Measurements from ENCODE around the gene ADI1. TPM values are rescaled to one million over a fixed set of nuclear protein-coding genes. Genes with fewer than 3 reads are reported as not detected.
A peak's percentile ranks its signal among the peaks of the same experiment; 100 is the strongest.
"Not testable (repeated sequence)": the region's sequence is repeated elsewhere in the genome, so short reads cannot be mapped to it uniquely, and the experiment has no call there.

ADI1 gene
- total and polyA plus RNA-seq, 7 experiments from 2014 or later, result 26.4 to 73.3 (median 39.6) TPM

DNA sequence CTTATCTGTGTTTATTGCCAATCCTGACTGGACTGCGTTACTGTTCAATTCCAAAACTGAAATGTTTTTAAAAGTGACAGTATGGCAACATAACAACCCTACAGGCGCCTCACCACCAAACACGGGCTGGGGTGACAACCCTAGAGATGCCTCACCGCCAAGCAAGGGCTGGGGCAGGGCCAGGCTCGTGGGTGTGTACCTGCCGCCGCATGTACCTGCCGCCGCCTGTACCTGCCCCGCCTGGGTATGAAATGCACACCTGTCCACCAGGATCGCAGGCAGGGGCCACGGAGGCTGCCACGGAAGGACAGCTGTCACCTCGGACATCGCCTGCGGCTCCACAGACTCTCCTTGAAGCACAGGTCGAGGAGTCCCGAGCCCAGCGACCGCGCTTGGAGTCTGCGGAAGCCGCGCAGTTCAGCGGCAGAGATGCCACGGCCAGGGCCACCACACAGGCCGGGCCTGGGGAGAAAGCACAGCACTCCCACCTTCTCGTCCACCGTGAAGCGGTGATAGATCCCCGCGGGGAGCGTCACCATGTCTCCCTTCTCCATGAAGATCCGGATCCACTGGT, 18.9 kb downstream of the ADI1 start:
- H3K9me3 ChIP-seq (ENCODE audit: control insufficient read depth in 2 of 3, low read length in 3 of 3), result no peaks in the 10 kb centered on the region
- peaks cover 23 to 78% (median 57%) of the 10 kb centered on the region in 5 donors for H3K36me3 Mint-ChIP-seq
- no peaks in the 10 kb centered on the region for H3K4me1 ChIP-seq (ENCODE audit: control insufficient read depth in 2 of 2, insufficient read depth in 2 of 2, low read length in 2 of 2)
- no peaks in the 10 kb centered on the region for H3K27me3 Mint-ChIP-seq
- ATAC-seq (no peak), DNase-seq (no peak)
- H3K4me3 Mint-ChIP-seq, result no peak overlapping the region
- peaks cover 0 to 2% (median 0%) of the 10 kb centered on the region in 11 donors for H3K9me3 Mint-ChIP-seq
- POLR2A ChIA-PET, result no interaction called here
- H3K27ac ChIP-seq (ENCODE audit: low read depth, low read length), result no peak overlapping the region
- H3K4me1 Mint-ChIP-seq, result peaks cover 0 to 15% (median 6%) of the 10 kb centered on the region in 7 donors
- H3K27ac Mint-ChIP-seq, result peak overlapping the region in 1 of 9 donors; percentile 43
- H3K36me3 ChIP-seq (ENCODE audit: control insufficient read depth in 2 of 3, insufficient read depth in 3 of 3, low read length in 3 of 3), result peaks cover 0 to 79% (median 15%) of the 10 kb centered on the region in 3 experiments
- H3K27me3 ChIP-seq (ENCODE audit: control insufficient read depth in 2 of 2, insufficient read depth in 2 of 2, low read length in 2 of 2), result no peaks in the 10 kb centered on the region
- CTCF ChIA-PET, result no interaction called here
- intact Hi-C loops (cut with micrococcal nuclease), result no loop called here
- no peak overlapping the region for H3K4me3 ChIP-seq (ENCODE audit: low read length)

DNA sequence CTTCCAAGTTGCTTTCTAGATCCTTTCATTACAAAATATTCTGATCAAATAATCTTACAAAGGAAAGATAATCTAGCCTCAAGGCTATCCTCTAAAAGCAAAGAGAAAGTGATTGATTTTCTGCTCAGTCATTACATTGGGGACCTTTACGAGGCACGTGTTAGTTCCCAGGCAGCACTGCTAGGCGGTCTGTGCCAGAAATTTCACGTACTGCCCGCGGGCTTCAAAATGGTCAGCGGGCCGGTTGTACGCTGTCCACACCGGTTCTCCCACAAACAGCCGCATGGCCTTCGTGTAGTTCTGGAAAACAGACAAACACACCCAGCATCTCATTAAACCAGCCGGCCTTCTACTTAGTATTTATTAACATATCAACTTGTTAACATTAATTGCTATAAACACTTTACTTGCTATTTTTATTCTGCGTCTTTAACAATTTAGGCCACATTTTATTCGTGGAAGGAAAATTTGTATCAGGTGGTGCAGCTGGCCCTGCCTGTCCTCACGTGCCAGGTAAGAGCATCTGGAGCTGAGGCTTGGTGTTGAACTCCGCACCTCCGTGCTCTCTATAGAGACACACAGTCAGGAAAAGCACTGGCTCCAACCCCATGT, 20.4 kb downstream of the ADI1 start:
- POLR2A ChIA-PET, result no interaction called here
- H3K36me3 ChIP-seq (ENCODE audit: control insufficient read depth in 2 of 3, insufficient read depth in 3 of 3, low read length in 3 of 3), result peaks cover 0 to 71% (median 15%) of the 10 kb centered on the region in 3 experiments
- Mint-ChIP-seq H3K27ac (no peak overlapping the region), H3K4me3 (no peak overlapping the region), H3K4me1 (peaks cover 0 to 8% (median 2%) of the 10 kb centered on the region in 7 donors), H3K27me3 (no peaks in the 10 kb centered on the region), H3K9me3 (peaks cover 0 to 2% (median 0%) of the 10 kb centered on the region in 11 donors), H3K36me3 (peaks cover 13 to 70% (median 44%) of the 10 kb centered on the region in 5 donors)
- CTCF ChIA-PET, result no interaction called here
- H3K27ac ChIP-seq (ENCODE audit: low read depth, low read length), result no peak overlapping the region
- no peak overlapping the region for H3K4me3 ChIP-seq (ENCODE audit: low read length)
- no peaks in the 10 kb centered on the region for H3K9me3 ChIP-seq (ENCODE audit: control insufficient read depth in 2 of 3, low read length in 3 of 3)
- H3K27me3 ChIP-seq (ENCODE audit: control insufficient read depth in 2 of 2, insufficient read depth in 2 of 2, low read length in 2 of 2), result no peaks in the 10 kb centered on the region
- intact Hi-C loops (cut with micrococcal nuclease), result no loop called here
- DNase-seq, result no peak
- ATAC-seq, result no peak
- no peaks in the 10 kb centered on the region for H3K4me1 ChIP-seq (ENCODE audit: control insufficient read depth in 2 of 2, insufficient read depth in 2 of 2, low read length in 2 of 2)

DNA sequence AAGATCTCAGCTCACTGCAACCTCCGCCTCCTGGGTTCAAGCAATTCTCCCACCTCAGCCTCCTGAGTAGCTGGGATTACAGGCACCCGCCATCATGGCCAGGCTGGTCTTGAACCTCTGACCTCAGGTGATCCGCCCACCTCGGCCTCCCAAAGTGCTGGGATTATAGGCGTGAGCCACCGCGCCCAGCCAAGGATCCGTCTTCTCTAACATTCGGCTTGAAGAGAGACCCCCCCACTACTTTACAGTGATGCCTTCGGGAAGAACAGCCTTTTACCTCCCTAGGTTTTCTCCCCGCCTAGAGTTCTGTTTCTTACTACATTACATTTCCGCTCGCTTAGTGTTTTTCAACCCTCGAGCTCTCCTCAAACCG, 22.6 kb downstream of the ADI1 start:
- H3K27ac ChIP-seq (ENCODE audit: low read depth, low read length); H3K27ac Mint-ChIP-seq; CTCF ChIA-PET; H3K4me3 ChIP-seq (ENCODE audit: low read length); H3K27me3 ChIP-seq (ENCODE audit: control insufficient read depth in 2 of 2, insufficient read depth in 2 of 2, low read length in 2 of 2); H3K9me3 Mint-ChIP-seq; POLR2A ChIA-PET; DNase-seq; H3K4me1 ChIP-seq (ENCODE audit: control insufficient read depth in 2 of 2, insufficient read depth in 2 of 2, low read length in 2 of 2); H3K9me3 ChIP-seq (ENCODE audit: control insufficient read depth in 2 of 3, low read length in 3 of 3); H3K4me1 Mint-ChIP-seq; H3K27me3 Mint-ChIP-seq; ATAC-seq; intact Hi-C loops (cut with micrococcal nuclease); H3K4me3 Mint-ChIP-seq: not testable (repeated sequence)
- peaks cover 0 to 55% (median 36%) of the 10 kb centered on the region in 5 donors for H3K36me3 Mint-ChIP-seq
- peaks cover 0 to 57% (median 15%) of the 10 kb centered on the region in 3 experiments for H3K36me3 ChIP-seq (ENCODE audit: control insufficient read depth in 2 of 3, insufficient read depth in 3 of 3, low read length in 3 of 3)

DNA sequence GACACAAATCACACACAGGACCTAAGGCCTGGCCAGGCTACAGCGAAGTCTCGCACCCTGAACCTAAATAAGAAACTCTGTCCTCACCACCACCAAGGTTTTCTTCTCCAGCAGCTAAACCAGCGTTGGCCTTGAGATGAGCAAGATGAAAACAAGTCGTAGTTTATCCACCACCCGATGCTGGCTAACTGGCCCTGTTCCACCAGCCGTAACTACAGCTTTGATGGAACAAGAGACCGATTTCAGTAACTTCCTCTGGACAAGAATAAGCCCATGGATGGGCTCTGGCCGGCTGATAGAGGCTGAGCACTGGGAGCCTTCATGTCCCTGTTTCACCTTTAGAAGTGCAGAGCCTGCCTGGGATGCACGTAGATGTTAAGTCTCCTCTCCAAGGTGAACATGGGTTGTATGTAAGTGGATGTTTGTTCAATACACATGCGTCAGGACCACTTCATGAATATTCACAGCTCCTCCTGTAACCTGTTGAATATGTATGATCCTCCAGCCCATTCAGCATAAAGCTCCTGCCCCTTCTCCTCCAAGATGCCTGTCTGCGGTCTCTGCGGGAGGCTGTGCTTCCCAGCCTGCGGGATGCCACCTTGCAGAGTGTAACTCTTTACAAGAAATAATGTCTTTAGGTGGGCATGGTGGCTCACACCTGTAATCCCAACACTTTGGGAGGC, 24.2 kb downstream of the ADI1 start:
- POLR2A ChIA-PET, result no interaction called here
- Histone ChIP-seq H3K27me3 (ENCODE audit: control insufficient read depth in 2 of 2, insufficient read depth in 2 of 2, low read length in 2 of 2) (no peaks in the 10 kb centered on the region), H3K27ac (ENCODE audit: low read depth, low read length) (no peak overlapping the region), H3K4me1 (ENCODE audit: control insufficient read depth in 2 of 2, insufficient read depth in 2 of 2, low read length in 2 of 2) (no peaks in the 10 kb centered on the region), H3K4me3 (ENCODE audit: low read length) (no peak overlapping the region), H3K36me3 (ENCODE audit: control insufficient read depth in 2 of 3, insufficient read depth in 3 of 3, low read length in 3 of 3) (peaks cover 0 to 43% (median 9%) of the 10 kb centered on the region in 3 experiments), H3K9me3 (ENCODE audit: control insufficient read depth in 2 of 3, low read length in 3 of 3) (no peaks in the 10 kb centered on the region)
- Mint-ChIP-seq H3K4me1 (peaks cover 0 to 4% (median 0%) of the 10 kb centered on the region in 7 donors), H3K27ac (no peak overlapping the region), H3K27me3 (no peaks in the 10 kb centered on the region), H3K9me3 (no peaks in the 10 kb centered on the region), H3K36me3 (peaks cover 0 to 47% (median 30%) of the 10 kb centered on the region in 5 donors), H3K4me3 (no peak overlapping the region)
- intact Hi-C loops (cut with micrococcal nuclease), result no loop called here
- DNase-seq, result no peak
- ATAC-seq, result no peak
- CTCF ChIA-PET, result no interaction called here

DNA sequence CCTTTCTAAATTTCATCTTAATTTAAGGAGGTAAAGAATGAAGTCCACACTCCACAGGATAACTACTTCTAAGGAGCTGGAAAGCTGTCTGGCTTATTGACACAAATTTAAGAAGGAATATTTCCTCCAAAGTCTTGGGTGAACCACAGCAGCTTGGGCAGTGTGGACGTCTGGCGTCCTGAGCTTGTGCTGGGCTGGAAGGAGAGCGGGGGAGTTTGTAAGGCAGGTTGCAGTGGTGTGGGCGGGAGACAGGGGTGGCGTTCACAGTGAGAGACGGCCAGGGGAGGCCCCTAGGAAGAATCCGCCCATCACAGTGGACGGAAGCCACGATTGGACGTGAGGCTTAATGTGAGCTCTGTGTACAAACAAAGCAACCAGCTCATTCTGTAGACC, 25.7 kb downstream of the ADI1 start:
- POLR2A ChIA-PET, result no interaction called here
- Histone ChIP-seq H3K9me3 (ENCODE audit: control insufficient read depth in 2 of 3, low read length in 3 of 3) (no peaks in the 10 kb centered on the region), H3K4me1 (ENCODE audit: control insufficient read depth in 2 of 2, insufficient read depth in 2 of 2, low read length in 2 of 2) (no peaks in the 10 kb centered on the region), H3K4me3 (ENCODE audit: low read length) (no peak overlapping the region), H3K27me3 (ENCODE audit: control insufficient read depth in 2 of 2, insufficient read depth in 2 of 2, low read length in 2 of 2) (no peaks in the 10 kb centered on the region), H3K27ac (ENCODE audit: low read depth, low read length) (no peak overlapping the region), H3K36me3 (ENCODE audit: control insufficient read depth in 2 of 3, insufficient read depth in 3 of 3, low read length in 3 of 3) (peaks cover 0 to 28% (median 6%) of the 10 kb centered on the region in 3 experiments)
- no peak for ATAC-seq
- H3K27ac Mint-ChIP-seq, result peak overlapping the region in 1 of 9 donors; percentile 41
- no peaks in the 10 kb centered on the region for H3K27me3 Mint-ChIP-seq
- peaks cover 0 to 33% (median 22%) of the 10 kb centered on the region in 5 donors for H3K36me3 Mint-ChIP-seq
- intact Hi-C loops (cut with micrococcal nuclease), result no loop called here
- H3K4me1 Mint-ChIP-seq, result peaks cover 0 to 4% (median 0%) of the 10 kb centered on the region in 7 donors
- CTCF ChIA-PET, result interaction anchor here (1.1 kb wide), 1 partner anchor 71 kb away, joined by 3 read pairs; no protein-coding TSS in a partner anchor
- H3K9me3 Mint-ChIP-seq, result no peaks in the 10 kb centered on the region
- no peak for DNase-seq
- H3K4me3 Mint-ChIP-seq, result peak overlapping the region in 1 of 10 donors; percentile 19

DNA sequence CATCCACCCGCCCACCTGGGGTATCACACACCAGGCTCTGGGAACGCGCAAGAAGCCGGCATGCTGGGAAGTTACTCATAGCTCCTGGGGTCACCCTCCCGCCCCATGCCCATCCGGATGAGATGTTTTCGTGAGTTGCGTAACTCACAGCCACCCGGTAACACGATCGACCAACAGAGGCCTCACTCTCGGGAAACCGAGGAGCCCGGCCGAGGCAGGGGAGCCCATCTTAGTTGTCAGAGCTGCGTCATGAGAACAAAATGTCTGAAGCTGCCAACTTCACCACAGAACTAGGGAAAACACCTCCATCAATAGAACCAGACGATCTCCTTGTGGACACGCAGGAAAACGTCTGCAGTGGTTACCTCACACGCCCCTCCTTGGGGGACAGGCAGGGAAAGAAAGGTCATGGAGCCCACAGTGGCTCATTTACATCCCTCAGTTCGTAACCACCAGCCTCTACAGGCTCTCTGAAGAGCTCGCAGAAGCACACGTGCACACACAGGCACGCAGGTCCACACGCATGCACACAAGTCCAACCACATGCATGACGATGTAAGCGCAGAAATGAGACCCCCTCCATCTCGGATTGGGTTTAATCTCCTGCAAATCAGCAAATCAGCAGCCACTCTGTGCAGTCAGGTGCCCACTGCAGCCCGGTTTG, 26.2 kb downstream of the ADI1 start:
- Histone ChIP-seq H3K27me3 (ENCODE audit: control insufficient read depth in 2 of 2, insufficient read depth in 2 of 2, low read length in 2 of 2) (no peaks in the 10 kb centered on the region), H3K36me3 (ENCODE audit: control insufficient read depth in 2 of 3, insufficient read depth in 3 of 3, low read length in 3 of 3) (peaks cover 0 to 23% (median 3%) of the 10 kb centered on the region in 3 experiments), H3K9me3 (ENCODE audit: control insufficient read depth in 2 of 3, low read length in 3 of 3) (no peaks in the 10 kb centered on the region), H3K4me3 (ENCODE audit: low read length) (no peak overlapping the region), H3K4me1 (ENCODE audit: control insufficient read depth in 2 of 2, insufficient read depth in 2 of 2, low read length in 2 of 2) (no peaks in the 10 kb centered on the region), H3K27ac (ENCODE audit: low read depth, low read length) (no peak overlapping the region)
- H3K27me3 Mint-ChIP-seq, result no peaks in the 10 kb centered on the region
- POLR2A ChIA-PET, result no interaction called here
- no peak for ATAC-seq
- H3K4me1 Mint-ChIP-seq, result peaks cover 0 to 4% (median 0%) of the 10 kb centered on the region in 7 donors
- H3K4me3 Mint-ChIP-seq, result no peak overlapping the region
- peak overlapping the region in 1 of 9 donors; percentile 41 for H3K27ac Mint-ChIP-seq
- CTCF ChIA-PET, result interaction anchor here (1.1 kb wide), 1 partner anchor 70 kb away, joined by 3 read pairs; no protein-coding TSS in a partner anchor
- intact Hi-C loops (cut with micrococcal nuclease), result no loop called here
- peaks cover 0 to 27% (median 17%) of the 10 kb centered on the region in 5 donors for H3K36me3 Mint-ChIP-seq
- no peaks in the 10 kb centered on the region for H3K9me3 Mint-ChIP-seq
- DNase-seq, result no peak

All from naive thymus-derived CD4-positive, alpha-beta T cell (primary cell).